HK-2 (cell line): ENCODE measurements around the gene NMBR.
A peak's percentile ranks its signal among the peaks of the same experiment; 100 is the strongest.
"Not testable (repeated sequence)": the region's sequence is repeated elsewhere in the genome, so short reads cannot be mapped to it uniquely, and the experiment has no call there.

Source experiments
- DNase-seq: peaks from one replicate; pipeline ENCODE4 v3.0.0-alpha.2; 2018; ENCODE audit not compliant: unreplicated experiment

The NMBR gene

DNA sequence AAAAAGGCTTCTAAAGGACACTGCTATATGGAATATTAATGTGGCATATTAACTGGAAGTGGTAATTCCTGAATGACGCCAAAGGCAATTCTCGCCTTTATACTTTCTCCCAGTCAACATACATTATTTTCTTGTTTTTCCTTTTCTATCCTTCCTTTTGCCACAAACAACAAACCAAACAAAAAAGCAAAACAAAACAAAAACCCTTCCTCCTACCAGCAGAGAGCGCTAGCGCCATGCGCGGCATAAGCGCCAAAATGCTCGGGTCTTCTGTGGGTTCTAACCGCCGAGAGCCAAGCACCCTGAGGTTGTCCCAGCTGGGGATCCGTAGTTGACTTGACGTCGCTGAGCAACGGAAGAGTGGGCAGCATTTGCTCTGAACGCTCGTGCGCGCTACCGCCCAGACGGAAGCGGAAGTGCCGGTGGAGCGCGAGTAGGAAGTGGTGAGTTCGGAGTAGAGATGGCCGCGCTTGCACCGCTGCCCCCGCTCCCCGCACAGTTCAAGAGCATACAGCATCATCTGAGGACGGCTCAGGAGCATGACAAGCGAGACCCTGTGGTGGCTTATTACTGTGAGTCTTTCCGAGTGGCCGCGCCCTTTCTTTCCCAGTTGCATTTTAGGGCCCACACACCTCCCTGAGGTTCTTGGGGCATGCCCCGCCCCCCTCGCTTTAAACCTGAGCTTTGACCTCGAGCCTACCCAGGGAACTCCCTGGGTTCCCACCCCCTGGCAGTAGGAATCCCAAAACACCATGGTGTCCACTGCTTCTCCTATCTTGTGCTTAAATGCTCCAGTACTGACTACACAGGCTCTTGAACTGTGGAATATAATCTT, at the start of gene NMBR, which contains the start of gene VTA1:
Gene NMBR, minus strand, starts transcription at position 295 of the 835 bp plus-strand sequence. CDS start 58,464 bp downstream, outside the sequence.
Gene VTA1, plus strand, starts transcription at position 436 of the 835 bp plus-strand sequence. Its CDS starts 25 bp downstream, at position 461.
- DNase-seq, result peak; percentile 97

- no peak for DNase-seq
These were observed 49.1 kb upstream of the NMBR start for GRCh38 chr6:142195862-142196541.

- DNase-seq, result no peak
These were observed 46.7 kb upstream of the NMBR start for GRCh38 chr6:142193621-142194020.

DNA sequence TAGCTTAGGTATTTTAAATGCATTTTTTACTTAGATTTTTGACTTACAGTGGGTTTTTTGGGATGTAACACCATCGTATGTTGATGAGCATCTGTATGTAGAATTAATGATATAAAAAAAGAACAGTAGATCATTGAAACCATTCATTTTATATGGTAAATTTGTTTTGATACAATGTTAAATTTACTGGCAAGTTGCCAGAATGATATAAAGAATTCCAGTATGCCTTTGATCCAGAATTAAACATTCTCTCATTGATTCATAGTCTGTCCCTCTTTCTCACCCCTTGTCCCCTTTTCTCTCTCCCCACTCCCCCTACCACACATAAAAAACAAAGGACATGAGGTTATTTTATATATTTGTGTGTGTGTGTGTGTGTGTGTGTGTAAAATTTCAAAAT, 45.4 kb upstream of the NMBR start:
- DNase-seq, result no peak

- no peak for DNase-seq
These were observed 42.1 kb upstream of the NMBR start for GRCh38 chr6:142189057-142189456.

- not testable (repeated sequence) for DNase-seq
These were observed 41.4 kb upstream of the NMBR start for GRCh38 chr6:142188341-142188740.

- no peak for DNase-seq
These were observed 40.3 kb upstream of the NMBR start for GRCh38 chr6:142187209-142187608.

DNA sequence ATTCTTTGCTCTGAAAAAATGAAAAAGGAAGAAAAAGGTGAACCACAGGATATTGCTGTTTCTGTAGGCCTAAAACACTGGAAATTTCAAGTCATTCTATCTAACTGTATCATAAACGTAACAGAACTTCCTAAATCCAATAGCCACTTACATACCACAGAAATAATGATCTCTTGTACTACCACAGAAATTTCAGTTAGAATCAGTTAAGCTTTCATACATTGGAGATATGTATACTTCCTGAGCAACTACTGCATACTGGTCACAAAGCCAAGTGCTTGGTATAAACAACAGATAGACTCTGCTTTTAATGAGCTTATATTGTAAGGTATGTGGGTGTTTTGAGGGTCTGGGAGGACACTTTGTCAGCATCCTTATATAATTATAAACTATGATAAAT, 38.7 kb upstream of the NMBR start:
- no peak for DNase-seq

GRCh38 chr6:142184307-142184706, 37.4 kb upstream of the NMBR start:
- no peak for DNase-seq

DNA sequence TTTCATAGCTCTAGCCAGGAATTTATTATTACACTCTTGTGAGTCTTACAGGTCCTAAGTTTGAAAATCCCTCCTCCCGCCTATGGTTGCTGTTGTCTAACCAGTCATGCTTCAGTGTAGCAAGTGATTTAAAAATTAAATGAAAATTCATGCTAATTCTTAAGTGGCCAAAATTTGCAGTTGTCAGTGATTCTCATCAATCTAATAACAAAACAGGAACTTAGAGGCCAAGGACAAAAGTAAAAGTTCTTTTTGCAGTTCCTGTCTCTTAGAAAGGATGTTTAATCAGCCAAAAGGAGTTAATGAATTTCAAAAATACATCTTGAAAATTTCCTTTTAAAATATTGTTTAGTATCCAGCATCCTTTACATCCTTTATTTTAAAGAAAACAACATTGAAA, 36.4 kb upstream of the NMBR start:
- no peak for DNase-seq

- no peak for DNase-seq
These were observed 35.1 kb upstream of the NMBR start for GRCh38 chr6:142182004-142182403.

DNA sequence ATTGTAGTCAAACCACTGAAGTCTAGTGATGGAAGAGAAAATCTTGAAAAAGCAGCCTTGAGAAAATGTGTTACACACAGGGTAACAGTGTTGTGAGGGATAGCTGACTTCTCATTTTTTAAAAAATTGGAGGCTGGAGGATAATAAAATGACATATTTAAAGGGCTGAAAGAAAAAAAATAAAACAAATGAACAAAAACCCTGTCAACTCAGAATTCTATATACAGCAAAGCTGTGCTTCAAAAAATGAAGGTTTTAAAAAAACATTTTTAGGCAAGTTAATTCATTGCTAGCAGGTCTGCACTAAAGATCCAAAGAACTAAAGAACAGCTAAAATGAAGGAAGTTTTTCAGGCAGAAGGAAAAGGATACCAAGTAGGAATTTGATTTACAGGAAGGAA, 31.2 kb upstream of the NMBR start:
- DNase-seq, result no peak

DNA sequence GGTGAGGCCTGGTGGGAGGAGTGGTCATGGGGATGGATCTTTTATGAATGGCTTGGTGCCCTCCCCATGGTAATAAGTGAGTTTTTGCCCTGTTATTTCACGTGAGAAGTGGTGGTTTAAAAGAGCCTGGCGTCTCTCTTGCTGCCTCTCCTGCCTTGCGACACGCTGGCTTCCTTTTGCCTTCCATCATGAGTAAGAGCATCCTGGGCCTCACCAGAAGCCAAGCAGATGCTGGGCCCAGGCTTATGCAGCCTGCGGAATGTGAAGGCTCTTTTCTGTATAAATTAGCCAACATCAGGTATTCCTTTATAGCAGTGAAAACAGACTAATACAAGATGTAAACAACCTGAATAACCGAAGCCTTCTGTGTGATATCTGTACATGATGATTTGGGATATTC, 27.8 kb upstream of the NMBR start:
- no peak for DNase-seq

GRCh38 chr6:142173980-142174379, 27.1 kb upstream of the NMBR start:
- DNase-seq, result no peak

- no peak for DNase-seq
These were observed 25.8 kb upstream of the NMBR start for GRCh38 chr6:142172758-142173157.

GRCh38 chr6:142171351-142171750, 24.4 kb upstream of the NMBR start:
- DNase-seq, result no peak

GRCh38 chr6:142167486-142167885, 20.6 kb upstream of the NMBR start:
- DNase-seq, result no peak

DNA sequence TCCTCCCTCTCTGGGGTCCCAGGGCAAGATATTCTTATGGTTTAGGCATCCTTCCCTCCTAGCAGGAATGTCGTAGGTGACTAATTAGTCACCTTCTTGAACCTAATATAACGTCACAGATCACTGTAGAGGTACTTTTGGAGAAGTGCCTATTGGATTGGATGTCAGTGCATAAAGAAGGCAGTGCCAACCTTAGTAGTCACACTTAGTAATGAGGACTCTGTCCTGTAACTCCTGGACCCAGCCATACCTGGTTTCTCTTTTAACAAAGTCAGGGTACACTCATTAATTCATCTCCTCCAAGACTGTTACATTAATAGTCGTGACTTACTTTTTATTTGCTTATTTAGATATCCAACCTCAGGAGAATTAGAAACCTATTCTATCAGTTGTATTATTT, 20.1 kb upstream of the NMBR start:
- no peak for DNase-seq

- DNase-seq, result no peak
These were observed 18.3 kb upstream of the NMBR start for GRCh38 chr6:142165227-142165626.

- DNase-seq, result no peak
These were observed 15.9 kb upstream of the NMBR start for GRCh38 chr6:142162780-142163179.

DNA sequence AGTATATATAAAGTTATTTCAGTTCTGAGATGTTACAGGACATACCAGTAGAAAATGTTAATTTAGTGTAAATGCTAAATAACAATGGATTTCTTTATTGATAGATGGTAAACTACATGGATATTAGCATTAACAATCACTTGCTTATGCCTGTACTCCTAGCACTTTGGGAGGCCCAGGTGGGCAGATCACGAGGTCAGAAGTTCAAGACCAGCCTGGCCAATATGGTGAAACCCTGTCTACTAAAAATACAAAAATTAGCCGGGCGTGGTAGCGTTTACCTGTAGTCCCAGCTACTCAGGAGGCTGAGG, 9.8 kb upstream of the NMBR start:
- DNase-seq, result not testable (repeated sequence)

DNA sequence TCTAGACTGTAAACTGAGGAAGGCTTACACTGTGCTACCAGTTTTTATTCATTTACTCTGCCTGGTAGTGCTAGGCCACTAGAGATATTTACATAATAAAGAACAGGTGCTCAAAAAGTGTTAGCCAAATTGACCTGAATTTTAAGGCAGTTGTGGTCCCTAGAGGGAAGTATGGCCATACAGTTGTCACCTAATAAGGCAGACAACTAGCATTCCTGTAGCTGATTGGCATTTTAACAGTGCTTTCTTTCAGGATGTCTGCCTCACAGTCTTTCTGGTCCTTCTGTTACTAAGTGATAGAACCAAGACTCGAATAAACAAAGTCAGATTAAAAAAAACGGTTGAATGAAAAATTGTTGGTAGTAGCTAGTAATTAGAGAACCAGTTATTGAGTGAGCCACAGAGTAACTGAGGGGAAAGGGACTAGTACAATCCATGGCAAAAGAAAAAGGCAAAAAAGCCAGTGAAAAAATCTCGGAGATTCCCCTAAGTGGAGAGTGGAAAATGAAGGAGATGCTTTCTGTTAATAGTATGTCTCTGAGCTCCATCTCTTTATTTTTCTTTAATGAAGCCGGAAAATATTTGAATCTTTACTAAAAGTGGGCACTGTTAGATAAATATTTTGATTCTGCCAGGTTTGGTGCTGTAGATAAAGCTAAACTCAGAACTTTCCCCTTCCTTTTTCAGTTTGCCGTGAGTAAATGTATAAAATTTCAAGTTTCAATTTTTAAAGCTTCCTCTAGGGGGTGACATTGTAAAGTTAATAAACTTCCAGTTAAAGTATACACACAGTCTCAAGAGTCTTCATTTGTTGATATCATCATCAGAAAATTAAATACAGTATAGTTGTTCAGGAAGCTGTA, 9.2 kb upstream of the NMBR start:
- DNase-seq, result no peak
